Myocyte (in vitro differentiated cells): ENCODE results near the gene TSPAN32. TPM values are rescaled to one million over a fixed set of nuclear protein-coding genes. Genes with fewer than 3 reads are reported as not detected.
"Not testable (repeated sequence)": the region's sequence is repeated elsewhere in the genome, so short reads cannot be mapped to it uniquely, and the experiment has no call there.

Source experiments
- DNase-seq: peaks from one replicate; pipeline ENCODE4 v3.0.0-alpha.2; 2012; ENCODE audit warnings: low read depth
- total RNA-seq: library from RNA; depleted of rRNA; stranded (reverse); fragments of >200 nt; gene quantifications from 2 replicates; pipeline ENCODE4 v1.2.3, GENCODE V29; 2014

TSPAN32 gene
- total RNA-seq, 1 donor from 2014 or later = not detected

DNA sequence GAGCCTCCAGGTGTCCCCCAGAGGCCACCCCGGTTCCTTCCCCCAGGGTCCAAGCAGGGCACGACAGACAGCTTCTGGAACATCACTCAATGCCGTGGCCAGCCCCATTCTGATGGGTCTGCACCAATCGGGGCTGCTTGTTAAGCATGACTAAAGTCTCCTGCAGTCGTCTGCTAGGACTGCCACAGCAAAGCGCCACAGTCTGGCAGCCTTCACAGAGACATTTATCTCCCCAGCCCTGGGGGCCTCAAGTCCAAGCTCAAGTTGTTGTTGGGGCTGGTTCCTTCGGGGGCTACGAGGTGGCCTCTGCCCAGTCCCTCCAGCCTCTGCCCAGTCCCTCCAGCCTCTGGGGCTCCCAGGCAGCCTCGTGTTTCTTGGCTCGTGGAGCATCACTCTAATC, 61.3 kb downstream of the TSPAN32 start:
- DNase-seq = no peak

DNA sequence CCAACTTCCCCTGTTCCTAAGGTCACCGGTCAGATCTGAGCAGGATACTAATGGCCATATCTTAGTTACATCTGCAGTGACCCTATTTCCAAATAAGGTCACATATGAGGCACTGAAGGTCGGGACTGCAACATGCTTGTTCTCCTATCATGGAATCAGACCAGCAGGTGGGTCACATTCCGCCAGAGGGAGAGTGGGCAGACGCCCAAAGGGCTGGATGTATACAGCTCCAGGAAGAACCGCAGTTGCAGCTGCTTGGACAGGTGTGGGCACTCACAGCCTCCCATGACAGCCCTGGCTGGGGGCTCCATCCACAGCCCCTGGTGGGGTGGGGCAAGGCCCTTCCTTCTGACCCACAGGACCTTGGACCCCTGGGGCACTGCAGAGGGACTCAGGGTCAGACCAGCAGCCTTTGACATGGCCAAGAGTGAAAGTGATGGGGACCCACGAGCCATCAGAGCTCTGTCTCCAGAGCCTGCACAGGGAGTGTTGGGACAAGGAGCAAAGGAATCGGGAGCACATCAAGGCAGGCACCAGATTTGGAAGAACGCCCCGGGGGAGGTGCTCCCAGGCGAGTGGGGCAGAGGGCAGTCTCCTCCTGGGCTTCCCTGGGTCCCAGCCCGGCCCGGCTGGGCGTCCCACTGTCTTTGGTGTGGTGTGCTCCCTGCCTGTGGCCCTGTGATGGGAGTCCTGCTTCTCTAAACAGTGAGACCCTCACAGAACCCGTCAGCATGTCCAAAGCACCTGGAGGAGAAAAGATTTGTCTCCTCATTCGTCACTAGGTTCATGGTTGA, 62.0 kb downstream of the TSPAN32 start:
- DNase-seq = no peak

DNA sequence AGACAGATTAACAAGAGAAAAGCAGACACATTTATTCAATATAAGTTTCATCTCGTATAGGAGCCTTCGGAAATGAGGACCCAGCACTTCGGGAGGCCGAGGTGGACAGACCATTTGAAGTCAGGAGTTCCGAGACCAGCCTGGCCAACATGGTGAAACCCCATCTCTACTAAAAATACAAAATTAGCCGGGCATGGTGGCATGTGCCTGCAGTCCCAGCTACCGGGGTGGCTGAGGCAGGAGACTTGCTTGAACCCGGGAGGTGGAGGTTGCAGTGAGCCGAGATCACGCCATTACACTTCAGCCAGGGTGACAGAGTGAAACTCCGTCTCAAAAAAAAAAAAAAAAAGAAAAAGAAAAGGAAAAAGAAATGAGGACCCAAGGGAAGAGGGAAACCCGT, 62.6 kb downstream of the TSPAN32 start:
- not testable (repeated sequence) for DNase-seq

DNA sequence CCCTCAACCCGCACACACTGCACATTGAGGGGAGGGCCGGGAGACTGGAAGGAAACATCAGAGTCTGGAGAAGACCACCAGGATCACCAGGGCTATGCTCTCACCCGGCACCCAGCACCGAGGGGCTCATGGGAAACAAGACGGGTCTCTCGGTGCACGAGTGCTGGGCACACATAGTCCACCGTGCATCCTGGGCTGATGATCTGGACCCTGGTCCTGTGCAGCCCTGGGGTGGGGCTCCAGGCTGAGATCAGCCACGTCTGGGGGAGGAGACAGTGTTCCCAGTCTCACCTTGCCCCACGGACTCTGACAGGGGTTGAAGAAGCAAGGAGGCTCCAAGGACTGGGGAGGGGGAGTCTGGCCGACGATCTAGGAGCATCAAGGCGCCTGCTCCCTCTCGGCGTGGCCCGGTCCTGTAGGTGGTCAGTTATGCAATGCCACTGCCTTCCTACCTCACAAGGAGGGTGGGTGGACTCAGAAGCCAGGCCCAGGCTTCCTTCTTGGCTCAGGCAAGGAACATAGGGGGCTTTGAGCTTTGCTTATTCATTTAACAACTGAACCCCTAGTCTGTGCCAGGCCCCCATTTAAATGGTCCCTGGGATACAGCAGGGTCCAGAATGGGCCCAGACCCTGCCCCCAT, 63.9 kb downstream of the TSPAN32 start:
- no peak for DNase-seq

DNA sequence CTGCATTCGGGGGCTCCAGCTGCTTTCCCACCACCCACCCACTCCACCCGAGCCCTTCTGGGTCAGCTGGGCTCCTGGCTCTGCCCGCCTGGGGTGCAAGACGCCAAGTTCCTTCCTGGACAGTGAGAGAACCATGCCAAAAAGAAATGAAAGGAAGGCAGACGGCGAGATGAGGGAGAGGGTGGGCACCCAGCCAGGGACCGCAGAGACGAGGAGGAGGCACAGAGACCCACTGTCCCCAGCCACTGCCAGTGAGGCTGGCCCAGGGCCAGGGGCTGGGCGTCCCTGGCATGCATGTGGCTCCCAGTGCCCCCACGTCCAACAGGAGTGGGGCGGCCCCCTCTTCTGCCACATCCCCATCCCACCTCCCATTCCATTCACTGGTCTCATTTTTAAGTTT, 64.5 kb downstream of the TSPAN32 start:
- DNase-seq = peak; percentile 36

DNA sequence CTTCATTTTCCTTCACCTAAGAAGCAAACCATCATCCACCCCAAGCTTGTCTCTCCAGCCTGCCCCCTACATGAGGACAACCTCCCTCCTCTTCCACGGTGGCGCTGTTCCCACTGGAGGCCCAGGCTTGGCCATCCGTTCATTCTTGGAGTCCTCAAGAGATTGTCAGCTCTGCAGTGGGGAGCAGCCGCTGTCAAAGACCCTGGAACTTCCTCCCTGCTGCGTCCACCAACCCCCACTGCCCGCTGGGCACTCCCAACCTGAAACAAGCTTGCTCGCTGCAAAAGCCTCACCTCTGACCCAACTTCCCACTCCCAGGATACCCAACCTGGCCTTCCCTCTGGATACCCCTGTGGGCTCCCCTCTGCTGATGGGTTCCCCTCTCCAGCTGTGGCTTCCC, 64.9 kb downstream of the TSPAN32 start:
- DNase-seq = no peak

DNA sequence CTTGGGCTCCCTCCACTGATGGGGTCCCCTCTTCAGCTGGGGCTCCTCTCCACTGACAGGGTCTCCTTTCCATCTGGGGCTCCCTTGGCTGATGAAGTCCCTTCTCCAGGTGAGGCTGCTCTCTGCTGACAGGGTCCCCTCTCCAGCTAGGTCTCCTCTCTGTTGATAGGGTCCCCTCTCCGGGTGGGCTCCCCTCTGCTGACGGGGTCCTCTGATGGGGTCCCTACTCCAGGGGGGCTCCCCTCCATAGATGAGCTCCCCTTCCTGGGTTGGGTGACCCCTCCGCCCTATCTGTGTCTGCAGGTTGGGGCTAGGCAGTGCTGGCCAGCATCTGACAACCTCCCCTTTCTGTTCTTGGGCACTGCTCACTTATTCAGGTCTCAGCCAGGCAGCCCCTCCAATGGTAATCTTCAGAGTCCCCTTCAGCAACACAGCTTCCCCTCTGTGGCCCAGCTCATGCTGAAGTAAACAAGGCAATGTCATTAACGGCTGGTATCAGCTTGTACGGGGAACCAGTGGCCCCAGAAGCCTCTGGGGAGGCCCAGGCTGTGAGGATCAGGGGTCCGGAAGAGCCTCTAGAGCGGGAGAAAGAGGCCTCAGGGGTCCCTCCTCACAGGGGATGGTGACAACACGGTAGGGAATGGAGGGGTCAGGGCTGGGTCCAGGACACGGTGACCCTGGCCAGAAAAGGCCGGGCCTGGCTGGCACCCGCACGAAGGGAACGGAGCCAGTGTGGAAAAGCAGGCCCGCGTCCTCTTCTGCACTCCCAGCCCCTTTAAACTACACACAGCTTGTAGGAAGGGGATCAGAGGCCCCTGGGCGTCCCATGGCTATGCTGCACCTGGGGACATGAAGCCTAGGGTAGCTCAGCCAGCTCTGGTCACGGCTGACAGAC, 65.7 kb downstream of the TSPAN32 start:
- DNase-seq = no peak

Other genes starting within 250 kb of the TSPAN32 start
- 330 and 438 TPM in 2 replicates for gene IGF2, start 162.6 kb upstream of the TSPAN32 start, total RNA-seq
- gene INS, start 140.8 kb upstream of the TSPAN32 start, total RNA-seq = not detected in 2 replicates
- gene TH, start 130.2 kb upstream of the TSPAN32 start, total RNA-seq = not detected in 2 replicates
- gene ASCL2, start 31.4 kb upstream of the TSPAN32 start, total RNA-seq = not detected in 2 replicates
- not detected in 2 replicates for gene C11orf21, start 95 bp upstream of the TSPAN32 start, total RNA-seq
- 429 and 434 TPM in 2 replicates for gene CD81, start 75.3 kb downstream of the TSPAN32 start, total RNA-seq
- 43.3 and 47.1 TPM in 2 replicates for gene TSSC4, start 98.7 kb downstream of the TSPAN32 start, total RNA-seq
- gene TRPM5, start 142.5 kb downstream of the TSPAN32 start, total RNA-seq = not detected in 2 replicates
- 0.32 TPM in 1 of 2 replicates, not detected in the other for gene KCNQ1, start 143.0 kb downstream of the TSPAN32 start, total RNA-seq